ENCODE data around the gene MAGI3. TPM values are rescaled to one million over a fixed set of nuclear protein-coding genes. Genes with fewer than 3 reads are reported as not detected.

Gene MAGI3
- total and polyA plus RNA-seq, 2 donors (not counting 1 experiment from before 2014, with no cell fraction given), result 0.30 to 0.67 TPM

- H3K27me3 ChIP-seq (replicated peaks in 1 of 4; ENCODE audit: control extremely low read depth in 1 of 4, control insufficient read depth in 3 of 4, insufficient read depth in 4 of 4, low read length in 3 of 4), result peaks cover 0 to 2% (median 0%) of the 10 kb centered on the region in 4 experiments
- no peak overlapping the region for H3K9ac ChIP-seq (ENCODE audit: low read length)
- intact Hi-C loops (cut with micrococcal nuclease), result no loop called here
- H3K4me3 ChIP-seq (ENCODE audit: control extremely low read depth in 1 of 5, extremely low read depth in 1 of 5, insufficient read depth in 1 of 5, low read depth in 2 of 5, low read length in 4 of 5), result no peak overlapping the region
- H3K9me3 Mint-ChIP-seq (ENCODE audit: insufficient read depth), result no peaks in the 10 kb centered on the region
- TF ChIP-seq CTCF (IDR thresholded peaks at IDR 0.05), result no peak
- TF ChIP-seq EZH2 (IDR thresholded peaks at IDR 0.05; ENCODE audit: borderline replicate concordance, insufficient read depth, low read depth, low read length, poor library complexity, severe bottlenecking), result no peak
- H3K4me1 ChIP-seq (ENCODE audit: control insufficient read depth in 2 of 2, insufficient read depth in 2 of 2, low read length in 2 of 2), result no peaks in the 10 kb centered on the region
- ChIA-PET CTCF (no interaction called here), POLR2A (no interaction called here)
- WGBS (ENCODE audit: insufficient coverage), result 97% methylated on average over 3 of the region's 5 CpGs
- DNase-seq (no peak), ATAC-seq (ENCODE audit: low read depth) (no peak)
- H3K4me3 Mint-ChIP-seq, result no peak overlapping the region
- no peaks in the 10 kb centered on the region for H3K36me3 ChIP-seq (replicated peaks in 1 of 2; ENCODE audit: control extremely low read depth in 1 of 2, control insufficient read depth in 1 of 2, extremely low read depth in 1 of 2, insufficient read depth in 2 of 2, low read length in 1 of 2)
- H3K4me1 Mint-ChIP-seq, result no peaks in the 10 kb centered on the region
- peaks cover 33% of the 10 kb centered on the region for H3K27me3 Mint-ChIP-seq
- no peak overlapping the region for H2AFZ ChIP-seq (ENCODE audit: insufficient read depth, low read depth, low read length, poor library complexity, severe bottlenecking)
- no peak overlapping the region for H3K27ac ChIP-seq (ENCODE audit: low read length in 2 of 2)
- H3K9me3 ChIP-seq (ENCODE audit: control extremely low read depth in 1 of 3, control insufficient read depth in 2 of 3, insufficient read depth in 1 of 3, low read length in 2 of 3), result no peaks in the 10 kb centered on the region
- H3K4me2 ChIP-seq (replicated peaks; ENCODE audit: low read depth, low read length, poor library complexity, severe bottlenecking), result no peak overlapping the region
- no peaks in the 10 kb centered on the region for H3K79me2 ChIP-seq (ENCODE audit: control insufficient read depth, insufficient read depth, low read length)
- H3K27ac Mint-ChIP-seq, result no peak overlapping the region
- H4K20me1 ChIP-seq (ENCODE audit: control insufficient read depth, insufficient read depth, low read length, poor library complexity, severe bottlenecking), result no peaks in the 10 kb centered on the region
These were observed 14.4 kb upstream of the MAGI3 start for GRCh38 chr1:113375878-113376277.

- Mint-ChIP-seq H3K4me1 (no peaks in the 10 kb centered on the region), H3K27ac (no peak overlapping the region), H3K4me3 (no peak overlapping the region), H3K27me3 (peaks cover 25% of the 10 kb centered on the region), H3K9me3 (ENCODE audit: insufficient read depth) (no peaks in the 10 kb centered on the region)
- H3K4me2 ChIP-seq (replicated peaks; ENCODE audit: low read depth, low read length, poor library complexity, severe bottlenecking), result no peak overlapping the region
- no peak for ATAC-seq (ENCODE audit: low read depth)
- H3K36me3 ChIP-seq (replicated peaks in 1 of 2; ENCODE audit: control extremely low read depth in 1 of 2, control insufficient read depth in 1 of 2, extremely low read depth in 1 of 2, insufficient read depth in 2 of 2, low read length in 1 of 2), result no peaks in the 10 kb centered on the region
- WGBS (ENCODE audit: insufficient coverage), result no CpG with 5 or more reads among the region's 3 CpGs
- no peaks in the 10 kb centered on the region for H3K79me2 ChIP-seq (ENCODE audit: control insufficient read depth, insufficient read depth, low read length)
- H3K27ac ChIP-seq (ENCODE audit: low read length in 2 of 2), result no peak overlapping the region
- intact Hi-C loops (cut with micrococcal nuclease), result no loop called here
- no peak overlapping the region for H3K9ac ChIP-seq (ENCODE audit: low read length)
- H2AFZ ChIP-seq (ENCODE audit: insufficient read depth, low read depth, low read length, poor library complexity, severe bottlenecking), result no peak overlapping the region
- H3K4me1 ChIP-seq (ENCODE audit: control insufficient read depth in 2 of 2, insufficient read depth in 2 of 2, low read length in 2 of 2), result no peaks in the 10 kb centered on the region
- no peak overlapping the region for H3K4me3 ChIP-seq (ENCODE audit: control extremely low read depth in 1 of 5, extremely low read depth in 1 of 5, insufficient read depth in 1 of 5, low read depth in 2 of 5, low read length in 4 of 5)
- no peaks in the 10 kb centered on the region for H4K20me1 ChIP-seq (ENCODE audit: control insufficient read depth, insufficient read depth, low read length, poor library complexity, severe bottlenecking)
- ChIA-PET POLR2A (no interaction called here), CTCF (no interaction called here)
- TF ChIP-seq EZH2 (IDR thresholded peaks at IDR 0.05; ENCODE audit: borderline replicate concordance, insufficient read depth, low read depth, low read length, poor library complexity, severe bottlenecking) (no peak), CTCF (IDR thresholded peaks at IDR 0.05) (no peak)
- DNase-seq, result no peak
- H3K9me3 ChIP-seq (ENCODE audit: control extremely low read depth in 1 of 3, control insufficient read depth in 2 of 3, insufficient read depth in 1 of 3, low read length in 2 of 3), result no peaks in the 10 kb centered on the region
- peaks cover 0 to 2% (median 0%) of the 10 kb centered on the region in 4 experiments for H3K27me3 ChIP-seq (replicated peaks in 1 of 4; ENCODE audit: control extremely low read depth in 1 of 4, control insufficient read depth in 3 of 4, insufficient read depth in 4 of 4, low read length in 3 of 4)
These were observed 10.2 kb upstream of the MAGI3 start for GRCh38 chr1:113380075-113380474.

Measured in B cell (primary cell).